GM12878 (cell line): Measurements from ENCODE around the gene PRKCZ. TPM values are rescaled to one million over a fixed set of nuclear protein-coding genes. Genes with fewer than 3 reads are reported as not detected.

Experiments used
- ATAC-seq: fragments of 200-7000 bp; cut with Tn5 transposase; 3 replicates; pipeline ENCODE4 v1.9.1; 2020; ENCODE audit warnings: mild to moderate bottlenecking, moderate library complexity
- BruUV-seq: library from RNA; stranded (reverse); fragments of 400-500 nt; replicated peaks from 2 replicates; lab custom pipeline; 2021; lab: Mats Ljungman, UMichigan
- CTCF ChIA-PET: fragments of 300-600 bp; sonication (Branson Sonifier 250); formaldehyde crosslinking; extraction: SDS; loops from one replicate; lab custom pipeline; 2021; ENCODE audit warnings: inconsistent platforms; lab: Yijun Ruan, JAX
- POLR2A ChIA-PET: fragments of 350-600 bp; formaldehyde crosslinking; extraction: SDS; loops from one replicate; lab custom pipeline; 2021; ENCODE audit warnings: inconsistent platforms; lab: Charles Lee
- RAD21 ChIA-PET: fragments of 300-600 bp; sonication (Branson Sonifier 250); formaldehyde crosslinking; loops from one replicate; lab custom pipeline; 2023; ENCODE audit warnings: antibody characterized with exemption; ENCODE audit not compliant: unreplicated experiment; lab: Charles Lee
- SMC1A ChIA-PET: fragments of 300-600 bp; sonication (Branson Sonifier 250); formaldehyde crosslinking; loops from one replicate; lab custom pipeline; 2023; ENCODE audit not compliant: unreplicated experiment, uncharacterized antibody; lab: Charles Lee
- DNase-seq: peaks from one replicate; pipeline ENCODE4 v3.0.0-alpha.2; 2011; ENCODE audit warnings: low read depth, low spot score
- FAIRE-seq: peaks from 3 replicates; lab custom pipeline; 2011; peaks lifted over from hg19 to GRCh38; lab: Jason Lieb, UNC
- H2AFZ ChIP-seq: 2 replicates; pipeline ENCODE4 v1.6.0; 2011; ENCODE audit warnings: low read depth, low read length, control low read depth; ENCODE audit not compliant: control insufficient read depth
- H3K27ac ChIP-seq: 2 replicates; pipeline ENCODE4 v1.5.1; 2011; ENCODE audit warnings: control low read depth; ENCODE audit not compliant: control insufficient read depth, insufficient read depth
- H3K27me3 ChIP-seq, 2 experiments: replicated peaks in 1 of 2; 2 replicates each; pipeline versions ENCODE4 v1.6.0 to v1.6.1; 2011; ENCODE audit warnings: low read length in 1 of 2; ENCODE audit not compliant: control insufficient read depth in 2 of 2, insufficient read depth in 2 of 2
- H3K36me3 ChIP-seq, 2 experiments: 2 replicates each; pipeline ENCODE4 v1.5.1; 2011; ENCODE audit warnings: low read length in 1 of 2; ENCODE audit not compliant: control insufficient read depth in 2 of 2, insufficient read depth in 2 of 2
- H3K4me1 ChIP-seq: 2 replicates; pipeline ENCODE4 v1.6.1; 2011; ENCODE audit warnings: mild to moderate bottlenecking, low read length, moderate library complexity, mixed read lengths; ENCODE audit not compliant: control insufficient read depth, insufficient read depth
- H3K4me2 ChIP-seq: 2 replicates; pipeline ENCODE4 v1.6.0; 2011; ENCODE audit warnings: control low read depth; ENCODE audit not compliant: control insufficient read depth, insufficient read depth
- H3K4me3 ChIP-seq: fragments of 200-600 bp; sonication (generic); 2 replicates; pipeline ENCODE4 v1.5.1; 2016
- H3K79me2 ChIP-seq: 2 replicates; pipeline ENCODE4 v1.6.0; 2011; ENCODE audit warnings: low read length; ENCODE audit not compliant: control insufficient read depth, insufficient read depth
- H3K9ac ChIP-seq: 2 replicates; pipeline ENCODE4 v1.8.0; 2011; ENCODE audit warnings: low read length, control low read depth, mixed read lengths; ENCODE audit not compliant: control insufficient read depth, insufficient read depth
- H3K9me3 ChIP-seq: replicated peaks from 3 replicates; pipeline ENCODE4 v1.5.1; 2011; ENCODE audit warnings: mild to moderate bottlenecking, low read length; ENCODE audit not compliant: control insufficient read depth, insufficient read depth
- H4K20me1 ChIP-seq: 2 replicates; pipeline ENCODE4 v1.6.0; 2011; ENCODE audit not compliant: control insufficient read depth, insufficient read depth
- ASH2L ChIP-seq: fragments of 300-600, 200-600 bp; sonication (generic); IDR thresholded peaks from 2 replicates; pipeline ENCODE4 v1.6.1; 2017; ENCODE audit warnings: low read depth, mild to moderate bottlenecking, borderline replicate concordance
- BCL11A ChIP-seq: IDR thresholded peaks from 2 replicates; pipeline ENCODE4 v1.6.1; 2011; ENCODE audit warnings: low read depth, low read length
- CHD1 ChIP-seq: IDR thresholded peaks from 2 replicates; pipeline ENCODE4 v1.6.1; 2012; ENCODE audit warnings: low read depth, low read length, improper control_type of control experiment
- MLLT1 ChIP-seq: fragments of 450-650 bp; IDR thresholded peaks from 2 replicates; pipeline ENCODE4 v1.6.1; 2016; ENCODE audit warnings: mild to moderate bottlenecking
- MTA2 ChIP-seq: fragments of 450-650 bp; IDR thresholded peaks from 2 replicates; pipeline ENCODE4 v1.6.1; 2016; ENCODE audit warnings: low read depth, mild to moderate bottlenecking, moderate library complexity
- NBN ChIP-seq: fragments of 450-650 bp; IDR thresholded peaks from 2 replicates; pipeline ENCODE4 v1.6.1; 2016
- NFYA ChIP-seq: IDR thresholded peaks from 2 replicates; pipeline ENCODE4 v1.6.1; 2011; ENCODE audit warnings: low read depth, mild to moderate bottlenecking, low read length, improper control_type of control experiment, borderline replicate concordance
- PKNOX1 ChIP-seq: fragments of 450-650 bp; IDR thresholded peaks from 2 replicates; pipeline ENCODE4 v1.6.1; 2016; ENCODE audit warnings: mild to moderate bottlenecking
- SMAD1 ChIP-seq: fragments of 450-650 bp; IDR thresholded peaks from 2 replicates; pipeline ENCODE4 v1.6.1; 2018; ENCODE audit warnings: mild to moderate bottlenecking, low read depth; ENCODE audit not compliant: partially characterized antibody
- SRF ChIP-seq, 2 experiments: IDR thresholded peaks; 2 replicates each; pipeline ENCODE4 v1.6.1; 2011; ENCODE audit warnings: low read depth in 2 of 2, low read length in 2 of 2, mild to moderate bottlenecking in 1 of 2, moderate library complexity in 1 of 2
- SUZ12 ChIP-seq: fragments of 200-600 bp; sonication (generic); IDR thresholded peaks from one replicate; pipeline ENCODE4 v1.6.1; 2018; ENCODE audit warnings: antibody characterized with exemption, mild to moderate bottlenecking; ENCODE audit not compliant: unreplicated experiment
- ZNF24 ChIP-seq: fragments of 450-650 bp; IDR thresholded peaks from 2 replicates; pipeline ENCODE4 v1.6.1; 2017; ENCODE audit warnings: antibody characterized with exemption, mild to moderate bottlenecking
- ZSCAN29 ChIP-seq: fragments of 450-650 bp; IDR thresholded peaks from 2 replicates; pipeline ENCODE4 v1.6.1; 2017; ENCODE audit warnings: mild to moderate bottlenecking, moderate library complexity
- WGBS: methylation state at CpG from one replicate; pipeline ENCODE4 v1.1.6; 2016; ENCODE audit warnings: low lambda C conversion rate; ENCODE audit not compliant: insufficient replicate concordance, insufficient coverage; ENCODE audit errors: missing lambda C conversion rate; 5-methylcytosine and 5-hydroxymethylcytosine counted together
- in situ Hi-C: fragments of 300-500 bp; cut with MboI; formaldehyde crosslinking; loops from 9 replicates; pipeline ENCODE4 v1.14.3; 2018; ENCODE audit warnings: mixed read lengths
- intact Hi-C: fragments of 100-400 bp; cut with micrococcal nuclease; formaldehyde crosslinking; loops from one replicate; pipeline ENCODE4 v1.14.2; 2022; ENCODE audit not compliant: unreplicated experiment
- polyA plus RNA-seq, 11 experiments: library from polyadenylated mRNA; depleted of rRNA in 4 of 11; unstranded in 6 of 11; stranded (reverse) in 5 of 11; fragments of >200 nt; fragmentation: Nextera tagmentation in 4 of 11; fragmentation: Illumina TruSeq in 1 of 11; extraction: Ambion mirVana in 4 of 11; extraction: Trizol in 1 of 11; gene quantifications; 1 replicate in 1 of 11; 2 replicates in 10 of 11; pipeline versions ENCODE4 v1.2.1 to v1.2.3, GENCODE V29; 2011 to 2016; ENCODE audit warnings: inconsistent platforms in 2 of 11, missing spikeins in 2 of 11, low read depth in 1 of 11
- total RNA-seq, 4 experiments: library from RNA; depleted of rRNA in 3 of 4; stranded (reverse); fragments of >200 nt in 3 of 4; fragmentation: Illumina TruSeq in 1 of 4; extraction: Trizol in 1 of 4; gene quantifications; 2 replicates each; pipeline versions ENCODE4 v1.2.1 to v1.2.3, GENCODE V29; 2013 to 2021
- TF ChIP-seq, protein P1 (sequence below): IDR thresholded peaks from 2 replicates; pipeline ENCODE4 v1.6.1; 2011; ENCODE audit warnings: borderline replicate concordance, low read depth, mild to moderate bottlenecking, moderate library complexity, low read length; ENCODE audit not compliant: insufficient read depth, poor library complexity, severe bottlenecking

Gene PRKCZ
- total and polyA plus RNA-seq, 10 of the 15 experiments (the other 5 are each of a cell fraction or from before 2014, with no cell fraction given): 0.05 to 1.9 (median 0.64) TPM; not detected in 1

DNA sequence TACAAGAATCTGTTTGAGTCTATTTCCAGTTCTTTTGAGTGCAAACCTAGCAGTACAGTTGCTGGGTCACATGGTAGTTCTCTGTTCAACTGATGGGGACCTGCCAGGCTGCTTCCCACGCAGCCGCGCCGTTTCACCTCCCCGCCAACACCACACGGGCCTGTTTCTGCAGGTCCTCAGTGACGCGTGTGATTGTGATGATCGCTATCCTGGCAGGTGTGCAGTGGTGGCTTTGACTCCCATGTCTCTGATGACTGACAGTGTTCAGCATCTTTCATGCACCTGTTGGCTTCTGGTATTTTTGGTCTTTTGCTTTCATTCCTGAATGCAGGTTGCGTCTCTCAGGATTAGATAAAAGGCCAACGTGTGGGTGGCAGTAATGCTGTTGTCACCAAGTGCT, 102.7 kb downstream of the PRKCZ start (continued):
- TF ChIP-seq ZNF24: no peak
- no peak for TF ChIP-seq MLLT1
- no peak for TF ChIP-seq SRF (IDR thresholded peaks at IDR 0.05; ENCODE audit: low read depth in 2 of 2, low read length in 2 of 2)
- no peak for TF ChIP-seq NFYA
- TF ChIP-seq MTA2: no peak
- no peak for TF ChIP-seq SMAD1
- TF ChIP-seq NBN: no peak
- TF ChIP-seq BCL11A: no peak

DNA sequence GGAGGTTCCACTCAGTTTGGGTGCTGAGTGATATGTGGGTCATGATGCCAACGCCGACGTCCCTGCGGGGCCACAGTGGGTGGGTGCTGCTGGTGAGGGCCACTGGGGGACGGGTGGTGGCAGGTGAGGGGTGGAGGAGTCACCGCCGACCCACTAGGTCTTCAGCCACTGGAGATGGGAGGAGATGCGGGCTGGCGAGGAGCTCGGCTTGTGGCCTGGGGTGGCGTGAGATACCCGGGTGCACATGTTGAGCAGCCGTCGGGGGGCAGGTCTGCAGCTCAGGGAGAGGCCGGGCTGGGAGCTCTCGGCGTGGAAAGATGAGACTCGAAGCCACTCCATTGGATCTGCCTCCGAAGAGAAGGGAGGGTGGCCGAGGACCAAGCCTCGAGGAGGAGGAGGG, 103.8 kb downstream of the PRKCZ start:
- RAD21 ChIA-PET: no interaction called here
- no TSS peak for BruUV-seq
- H4K20me1 ChIP-seq: no peaks in the 10 kb centered on the region
- H3K4me1 ChIP-seq: no peaks in the 10 kb centered on the region
- H3K9ac ChIP-seq: no peak overlapping the region
- H3K4me2 ChIP-seq: no peak overlapping the region
- no peaks in the 10 kb centered on the region for H3K79me2 ChIP-seq
- H3K4me3 ChIP-seq: no peak overlapping the region
- POLR2A ChIA-PET: no interaction called here
- no peak overlapping the region for H3K27ac ChIP-seq
- no peaks in the 10 kb centered on the region for H3K9me3 ChIP-seq
- no peaks in the 10 kb centered on the region for H3K27me3 ChIP-seq
- H2AFZ ChIP-seq: no peak overlapping the region
- CTCF ChIA-PET: interaction anchor here (0.5 kb wide), 1 partner anchor 289 kb away, joined by 3 read pairs; no protein-coding TSS in a partner anchor
- no peaks in the 10 kb centered on the region for H3K36me3 ChIP-seq
- DNase-seq: no peak
- TF ChIP-seq PKNOX1: no peak
- no peak for TF ChIP-seq CHD1
- no peak for TF ChIP-seq ZSCAN29
- no peak for TF ChIP-seq ZNF24
- TF ChIP-seq ASH2L: no peak
- TF ChIP-seq, protein P1, sequence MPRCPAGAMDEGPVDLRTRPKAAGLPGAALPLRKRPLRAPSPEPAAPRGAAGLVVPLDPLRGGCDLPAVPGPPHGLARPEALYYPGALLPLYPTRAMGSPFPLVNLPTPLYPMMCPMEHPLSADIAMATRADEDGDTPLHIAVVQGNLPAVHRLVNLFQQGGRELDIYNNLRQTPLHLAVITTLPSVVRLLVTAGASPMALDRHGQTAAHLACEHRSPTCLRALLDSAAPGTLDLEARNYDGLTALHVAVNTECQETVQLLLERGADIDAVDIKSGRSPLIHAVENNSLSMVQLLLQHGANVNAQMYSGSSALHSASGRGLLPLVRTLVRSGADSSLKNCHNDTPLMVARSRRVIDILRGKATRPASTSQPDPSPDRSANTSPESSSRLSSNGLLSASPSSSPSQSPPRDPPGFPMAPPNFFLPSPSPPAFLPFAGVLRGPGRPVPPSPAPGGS: no peak
- TF ChIP-seq SUZ12: no peak
- TF ChIP-seq, all 136 proteins: peak for 0
- no peak for FAIRE-seq
- no peak for ATAC-seq
- 96% methylated on average over 17 of the region's 21 CpGs for WGBS
- intact Hi-C loops: no loop called here
- SMC1A ChIA-PET: no interaction called here
- in situ Hi-C loops: no loop called here
